Glutamatergic neuron (in vitro differentiated cells): ENCODE data around the gene OTUD1. TPM values are rescaled to one million over a fixed set of nuclear protein-coding genes. Genes with fewer than 3 reads are reported as not detected.

Experiments
- DNase-seq: peaks from one replicate; pipeline ENCODE4 v3.0.0; 2022
- H3K27ac Mint-ChIP-seq: one replicate; pipeline ENCODE4 v1.8.0; 2020; ENCODE audit warnings: mild to moderate bottlenecking, mixed read lengths, inconsistent platforms; ENCODE audit not compliant: unreplicated experiment
- H3K27me3 Mint-ChIP-seq: one replicate; pipeline ENCODE4 v1.8.0; 2020; ENCODE audit warnings: mild to moderate bottlenecking, moderate library complexity, mixed read lengths, inconsistent platforms; ENCODE audit not compliant: unreplicated experiment
- H3K36me3 Mint-ChIP-seq: one replicate; pipeline ENCODE4 v1.8.0; 2020; ENCODE audit warnings: mild to moderate bottlenecking, mixed read lengths, inconsistent platforms; ENCODE audit not compliant: unreplicated experiment
- H3K4me1 Mint-ChIP-seq: one replicate; pipeline ENCODE4 v1.8.0; 2020; ENCODE audit warnings: mild to moderate bottlenecking, low read depth, mixed read lengths, inconsistent platforms; ENCODE audit not compliant: unreplicated experiment
- H3K4me3 Mint-ChIP-seq: one replicate; pipeline ENCODE4 v1.8.0; 2020; ENCODE audit warnings: mild to moderate bottlenecking, mixed read lengths, inconsistent platforms; ENCODE audit not compliant: unreplicated experiment
- H3K9me3 Mint-ChIP-seq: one replicate; pipeline ENCODE4 v1.8.0; 2020; ENCODE audit warnings: mild to moderate bottlenecking, moderate library complexity, mixed read lengths, inconsistent platforms; ENCODE audit not compliant: unreplicated experiment
- CTCF ChIP-seq: fragments of 200-600 bp; sonication (generic); IDR thresholded peaks from one replicate; pipeline ENCODE4 v1.5.0; 2021; ENCODE audit not compliant: partially characterized antibody, unreplicated experiment
- total RNA-seq: library from RNA; stranded (reverse); fragmentation: NEBNext Ultra II Directional; extraction: Animal tissue kit (Norgen Biotek cat#: 25700); gene quantifications from one replicate; pipeline ENCODE4 v1.2.1, GENCODE V29; 2021; ENCODE audit not compliant: unreplicated experiment

Gene OTUD1
- total RNA-seq, 1 donor from 2014 or later: 1.8 TPM

GRCh38 chr10:23396695-23397094 is 42.2 kb upstream of the OTUD1 start:
- Mint-ChIP-seq H3K4me1 (no peaks in the 10 kb centered on the region), H3K9me3 (peaks cover 4% of the 10 kb centered on the region), H3K4me3 (no peak overlapping the region), H3K27me3 (no peaks in the 10 kb centered on the region), H3K27ac (no peak overlapping the region), H3K36me3 (no peaks in the 10 kb centered on the region)
- no peak for DNase-seq
- no peak for TF ChIP-seq CTCF

- Mint-ChIP-seq H3K36me3 (no peaks in the 10 kb centered on the region), H3K27me3 (no peaks in the 10 kb centered on the region), H3K4me3 (no peak overlapping the region), H3K27ac (no peak overlapping the region), H3K9me3 (no peaks in the 10 kb centered on the region), H3K4me1 (no peaks in the 10 kb centered on the region)
- DNase-seq: no peak
- no peak for TF ChIP-seq CTCF
Observed at GRCh38 chr10:23399701-23400144, 39.2 kb upstream of the OTUD1 start.

GRCh38 chr10:23402856-23403255 is 36.0 kb upstream of the OTUD1 start:
- H3K36me3 Mint-ChIP-seq: no peaks in the 10 kb centered on the region
- no peak for TF ChIP-seq CTCF
- no peaks in the 10 kb centered on the region for H3K27me3 Mint-ChIP-seq
- H3K4me3 Mint-ChIP-seq: no peak overlapping the region
- no peaks in the 10 kb centered on the region for H3K4me1 Mint-ChIP-seq
- no peak for DNase-seq
- no peak overlapping the region for H3K27ac Mint-ChIP-seq
- H3K9me3 Mint-ChIP-seq: no peaks in the 10 kb centered on the region

- no peak for DNase-seq
- no peak for TF ChIP-seq CTCF
- H3K36me3 Mint-ChIP-seq: no peaks in the 10 kb centered on the region
- no peaks in the 10 kb centered on the region for H3K4me1 Mint-ChIP-seq
- no peaks in the 10 kb centered on the region for H3K9me3 Mint-ChIP-seq
- no peak overlapping the region for H3K4me3 Mint-ChIP-seq
- no peaks in the 10 kb centered on the region for H3K27me3 Mint-ChIP-seq
- H3K27ac Mint-ChIP-seq: no peak overlapping the region
Observed at GRCh38 chr10:23403278-23403677, 35.6 kb upstream of the OTUD1 start.

- Mint-ChIP-seq H3K4me1 (no peaks in the 10 kb centered on the region), H3K4me3 (no peak overlapping the region), H3K9me3 (no peaks in the 10 kb centered on the region), H3K36me3 (no peaks in the 10 kb centered on the region), H3K27ac (no peak overlapping the region), H3K27me3 (no peaks in the 10 kb centered on the region)
- no peak for DNase-seq
- no peak for TF ChIP-seq CTCF
Observed at GRCh38 chr10:23403719-23404118, 35.2 kb upstream of the OTUD1 start.
